Stimulated activated naive CD8-positive, alpha-beta T cell treated with anti-CD3 and anti-CD28 coated beads, Interleukin-15, amount 100 ng/mL, for 72 hours (primary cell): Measurements from ENCODE around the gene KCNMB3.
"Not testable (repeated sequence)": the region's sequence is repeated elsewhere in the genome, so short reads cannot be mapped to it uniquely, and the experiment has no call there.

ENCODE experiments used
- ATAC-seq: fragments of 150-1000 bp; cut with Tn5 transposase; 2 replicates; pipeline ENCODE4 v1.10.0; 2021; ENCODE audit warnings: mild to moderate bottlenecking, moderate library complexity
- DNase-seq, 2 donors: peaks; one replicate each; pipeline ENCODE4 v3.0.0; 2021 to 2022
- H3K27ac Mint-ChIP-seq, 2 donors: one replicate each; pipeline ENCODE4 v1.8.0; 2022; ENCODE audit warnings: mild to moderate bottlenecking in 2 of 2, mixed read lengths in 2 of 2, moderate library complexity in 2 of 2
- H3K27me3 Mint-ChIP-seq: one replicate; pipeline ENCODE4 v1.8.0; 2022; ENCODE audit warnings: mixed read lengths
- H3K4me1 Mint-ChIP-seq: one replicate; pipeline ENCODE4 v1.8.0; 2022; ENCODE audit warnings: mild to moderate bottlenecking, mixed read lengths
- H3K4me3 Mint-ChIP-seq, 2 donors: one replicate each; pipeline ENCODE4 v1.8.0; 2022; ENCODE audit warnings: mild to moderate bottlenecking in 2 of 2, mixed read lengths in 2 of 2, moderate library complexity in 1 of 2
- H3K9me3 Mint-ChIP-seq, 2 donors: one replicate each; pipeline ENCODE4 v1.8.0; 2022; ENCODE audit warnings: mixed read lengths in 2 of 2

Gene KCNMB3

GRCh38 chr3:179250803-179251476 is at the start of gene KCNMB3:
TSS of gene KCNMB3 (minus strand) at chr3:179251114. CDS start at chr3:179250990, 124 bp downstream.
- peaks cover 0 to 5% of the 10 kb centered on the region in 2 donors for H3K9me3 Mint-ChIP-seq
- no peak for DNase-seq
- no peaks in the 10 kb centered on the region for H3K27me3 Mint-ChIP-seq
- no peak within 1 kb of the TSS for H3K4me3 Mint-ChIP-seq
- peak within 1 kb of the TSS in 1 of 2 donors; percentile 5 for H3K27ac Mint-ChIP-seq
- no peak for ATAC-seq
- no peaks in the 10 kb centered on the region for H3K4me1 Mint-ChIP-seq

GRCh38 chr3:179299999-179300613 is 49.2 kb upstream of the KCNMB3 start:
- DNase-seq (no peak), ATAC-seq (no peak)
- peaks cover 12% of the 10 kb centered on the region for H3K27me3 Mint-ChIP-seq
- no peaks in the 10 kb centered on the region for H3K9me3 Mint-ChIP-seq
- no peak overlapping the region for H3K4me3 Mint-ChIP-seq
- H3K4me1 Mint-ChIP-seq = no peaks in the 10 kb centered on the region
- H3K27ac Mint-ChIP-seq = no peak overlapping the region

- no peak for DNase-seq
- H3K9me3 Mint-ChIP-seq = no peaks in the 10 kb centered on the region
- H3K27ac Mint-ChIP-seq = no peak overlapping the region
- no peak for ATAC-seq
- no peaks in the 10 kb centered on the region for H3K4me1 Mint-ChIP-seq
- H3K4me3 Mint-ChIP-seq = no peak overlapping the region
- peaks cover 12% of the 10 kb centered on the region for H3K27me3 Mint-ChIP-seq
Measured at GRCh38 chr3:179299316-179299715, 48.4 kb upstream of the KCNMB3 start.

GRCh38 chr3:179297971-179298725 is 47.2 kb upstream of the KCNMB3 start:
- no peak for DNase-seq
- Mint-ChIP-seq H3K27me3 (peaks cover under 1% of the 10 kb centered on the region), H3K9me3 (no peaks in the 10 kb centered on the region), H3K4me1 (no peaks in the 10 kb centered on the region), H3K27ac (no peak overlapping the region), H3K4me3 (no peak overlapping the region)
- no peak for ATAC-seq

- Mint-ChIP-seq H3K4me3 (no peak overlapping the region), H3K27ac (no peak overlapping the region), H3K9me3 (no peaks in the 10 kb centered on the region), H3K4me1 (no peaks in the 10 kb centered on the region), H3K27me3 (no peaks in the 10 kb centered on the region)
- DNase-seq (no peak), ATAC-seq (no peak)
Measured at GRCh38 chr3:179292450-179292849, 41.5 kb upstream of the KCNMB3 start.

GRCh38 chr3:179289295-179289694 is 38.4 kb upstream of the KCNMB3 start:
- Mint-ChIP-seq H3K4me1 (no peaks in the 10 kb centered on the region), H3K27ac (no peak overlapping the region), H3K4me3 (no peak overlapping the region), H3K27me3 (no peaks in the 10 kb centered on the region), H3K9me3 (no peaks in the 10 kb centered on the region)
- DNase-seq (no peak), ATAC-seq (no peak)

GRCh38 chr3:179288845-179289244 is 37.9 kb upstream of the KCNMB3 start:
- H3K27me3 Mint-ChIP-seq = no peaks in the 10 kb centered on the region
- no peaks in the 10 kb centered on the region for H3K9me3 Mint-ChIP-seq
- H3K27ac Mint-ChIP-seq = no peak overlapping the region
- ATAC-seq (no peak), DNase-seq (no peak)
- no peak overlapping the region for H3K4me3 Mint-ChIP-seq
- H3K4me1 Mint-ChIP-seq = no peaks in the 10 kb centered on the region

- ATAC-seq = no peak
- no peaks in the 10 kb centered on the region for H3K4me1 Mint-ChIP-seq
- H3K4me3 Mint-ChIP-seq = no peak overlapping the region
- no peak overlapping the region for H3K27ac Mint-ChIP-seq
- DNase-seq = no peak
- peaks cover 7% of the 10 kb centered on the region for H3K27me3 Mint-ChIP-seq
- H3K9me3 Mint-ChIP-seq = no peaks in the 10 kb centered on the region
Measured at GRCh38 chr3:179286331-179286730, 35.4 kb upstream of the KCNMB3 start.

GRCh38 chr3:179281825-179282224 is 30.9 kb upstream of the KCNMB3 start:
- H3K9me3 Mint-ChIP-seq = no peaks in the 10 kb centered on the region
- H3K4me1 Mint-ChIP-seq = peaks cover 6% of the 10 kb centered on the region
- H3K27ac Mint-ChIP-seq = no peak overlapping the region
- no peak for ATAC-seq
- peaks cover 13% of the 10 kb centered on the region for H3K27me3 Mint-ChIP-seq
- H3K4me3 Mint-ChIP-seq = no peak overlapping the region
- DNase-seq = no peak

GRCh38 chr3:179279837-179280236 is 28.9 kb upstream of the KCNMB3 start:
- H3K27ac Mint-ChIP-seq = no peak overlapping the region
- DNase-seq = no peak
- H3K9me3 Mint-ChIP-seq = no peaks in the 10 kb centered on the region
- peaks cover 6% of the 10 kb centered on the region for H3K4me1 Mint-ChIP-seq
- no peak overlapping the region for H3K4me3 Mint-ChIP-seq
- H3K27me3 Mint-ChIP-seq = peaks cover 13% of the 10 kb centered on the region
- no peak for ATAC-seq

- Mint-ChIP-seq H3K9me3 (no peaks in the 10 kb centered on the region), H3K4me1 (peaks cover 6% of the 10 kb centered on the region), H3K27ac (no peak overlapping the region), H3K27me3 (peaks cover 13% of the 10 kb centered on the region), H3K4me3 (no peak overlapping the region)
- ATAC-seq (no peak), DNase-seq (no peak)
Measured at GRCh38 chr3:179278932-179279693, 28.2 kb upstream of the KCNMB3 start.

GRCh38 chr3:179278151-179278550 is 27.2 kb upstream of the KCNMB3 start:
- Mint-ChIP-seq H3K9me3 (no peaks in the 10 kb centered on the region), H3K27ac (no peak overlapping the region), H3K27me3 (peaks cover 11% of the 10 kb centered on the region), H3K4me1 (peaks cover 6% of the 10 kb centered on the region), H3K4me3 (no peak overlapping the region)
- ATAC-seq = no peak
- no peak for DNase-seq

- Mint-ChIP-seq H3K4me1 (peaks cover 6% of the 10 kb centered on the region), H3K27me3 (peaks cover 6% of the 10 kb centered on the region), H3K9me3 (no peaks in the 10 kb centered on the region), H3K27ac (no peak overlapping the region), H3K4me3 (no peak overlapping the region)
- DNase-seq (no peak), ATAC-seq (no peak)
Measured at GRCh38 chr3:179276743-179277142, 25.8 kb upstream of the KCNMB3 start.

GRCh38 chr3:179276001-179276400 is 25.1 kb upstream of the KCNMB3 start:
- Mint-ChIP-seq H3K4me1 (peaks cover 6% of the 10 kb centered on the region), H3K27me3 (peaks cover 6% of the 10 kb centered on the region), H3K9me3 (no peaks in the 10 kb centered on the region), H3K27ac (no peak overlapping the region), H3K4me3 (no peak overlapping the region)
- ATAC-seq (no peak), DNase-seq (no peak)

GRCh38 chr3:179274434-179274833 is 23.5 kb upstream of the KCNMB3 start:
- not testable (repeated sequence) for H3K27ac Mint-ChIP-seq, H3K4me3 Mint-ChIP-seq, H3K4me1 Mint-ChIP-seq, ATAC-seq, H3K9me3 Mint-ChIP-seq, H3K27me3 Mint-ChIP-seq, DNase-seq
